Mucosa of rectum (tissue), 2 donors: ENCODE measurements around the gene IFIT2.

Experiments
- H3K27ac ChIP-seq, 2 donors: one replicate each; pipeline ENCODE4 v1.7.0; 2013; ENCODE audit warnings: inconsistent platforms in 2 of 2, low read depth in 2 of 2, low read length in 2 of 2
- H3K27me3 ChIP-seq, 2 donors: one replicate each; pipeline ENCODE4 v1.7.0; 2013; ENCODE audit warnings: low read length in 2 of 2; ENCODE audit not compliant: control insufficient read depth in 2 of 2, insufficient read depth in 2 of 2
- H3K36me3 ChIP-seq, 2 donors: one replicate each; pipeline ENCODE4 v1.7.0; 2013; ENCODE audit warnings: low read length in 2 of 2; ENCODE audit not compliant: control insufficient read depth in 2 of 2, insufficient read depth in 2 of 2
- H3K4me1 ChIP-seq, 2 donors: one replicate each; pipeline ENCODE4 v1.7.0; 2013; ENCODE audit warnings: low read length in 2 of 2, mild to moderate bottlenecking in 1 of 2; ENCODE audit not compliant: control insufficient read depth in 2 of 2, insufficient read depth in 2 of 2
- H3K4me3 ChIP-seq, 2 donors: one replicate each; pipeline ENCODE4 v1.7.0; 2013; ENCODE audit warnings: low read length in 2 of 2
- H3K9ac ChIP-seq, 2 donors: one replicate each; pipeline ENCODE4 v1.7.0; 2013; ENCODE audit warnings: low read length in 2 of 2, low read depth in 1 of 2, mild to moderate bottlenecking in 1 of 2
- H3K9me3 ChIP-seq, 2 donors: one replicate each; pipeline ENCODE4 v1.7.0; 2013; ENCODE audit warnings: low read length in 2 of 2; ENCODE audit not compliant: control insufficient read depth in 2 of 2
- donor health status: healthy.
- donor health status: Normal muscosa, but diverticular disease.

IFIT2 gene

GRCh38 chr10:89336241-89336640 lies 34.4 kb downstream of the IFIT2 start:
- Histone ChIP-seq H3K36me3 (peaks cover 9 to 11% of the 10 kb centered on the region in 2 donors), H3K4me3 (no peak overlapping the region), H3K9me3 (no peaks in the 10 kb centered on the region), H3K27ac (no peak overlapping the region), H3K4me1 (peaks cover 9 to 13% of the 10 kb centered on the region in 2 donors), H3K27me3 (no peaks in the 10 kb centered on the region), H3K9ac (no peak overlapping the region)

- Histone ChIP-seq H3K36me3 (peaks cover 9 to 11% of the 10 kb centered on the region in 2 donors), H3K27me3 (no peaks in the 10 kb centered on the region), H3K27ac (no peak overlapping the region), H3K4me3 (no peak overlapping the region), H3K9me3 (no peaks in the 10 kb centered on the region), H3K9ac (no peak overlapping the region), H3K4me1 (peaks cover 7 to 13% of the 10 kb centered on the region in 2 donors)
These were observed 35.6 kb downstream of the IFIT2 start for GRCh38 chr10:89337484-89337883.

- Histone ChIP-seq H3K36me3 (peaks cover 9 to 11% of the 10 kb centered on the region in 2 donors), H3K4me1 (peaks cover 0 to 5% of the 10 kb centered on the region in 2 donors), H3K9ac (no peak overlapping the region), H3K27ac (no peak overlapping the region), H3K4me3 (no peak overlapping the region), H3K27me3 (no peaks in the 10 kb centered on the region), H3K9me3 (no peaks in the 10 kb centered on the region)
These were observed 36.9 kb downstream of the IFIT2 start for GRCh38 chr10:89338713-89339112.

- H3K4me3 ChIP-seq = no peak overlapping the region
- no peak overlapping the region for H3K27ac ChIP-seq
These were observed 38.0 kb downstream of the IFIT2 start for GRCh38 chr10:89339875-89340274.

GRCh38 chr10:89341649-89342048 lies 39.8 kb downstream of the IFIT2 start:
- peaks cover 9 to 11% of the 10 kb centered on the region in 2 donors for H3K36me3 ChIP-seq
- H3K27me3 ChIP-seq = no peaks in the 10 kb centered on the region
- H3K9me3 ChIP-seq = no peaks in the 10 kb centered on the region
- H3K9ac ChIP-seq = no peak overlapping the region
- H3K4me1 ChIP-seq = peaks cover 0 to 8% of the 10 kb centered on the region in 2 donors
- no peak overlapping the region for H3K27ac ChIP-seq
- H3K4me3 ChIP-seq = no peak overlapping the region

More at GRCh38 chr10:89339875-89340274, 38.0 kb downstream of the IFIT2 start:
- Histone ChIP-seq H3K4me1 (no peaks in the 10 kb centered on the region), H3K9me3 (no peaks in the 10 kb centered on the region), H3K9ac (no peak overlapping the region), H3K27me3 (no peaks in the 10 kb centered on the region), H3K36me3 (peaks cover 9 to 11% of the 10 kb centered on the region in 2 donors)

GRCh38 chr10:89342206-89342958 lies 40.5 kb downstream of the IFIT2 start:
- no peaks in the 10 kb centered on the region for H3K9me3 ChIP-seq
- H3K4me3 ChIP-seq = no peak overlapping the region
- H3K27me3 ChIP-seq = no peaks in the 10 kb centered on the region
- no peak overlapping the region for H3K9ac ChIP-seq
- no peak overlapping the region for H3K27ac ChIP-seq
- peaks cover 9 to 11% of the 10 kb centered on the region in 2 donors for H3K36me3 ChIP-seq
- H3K4me1 ChIP-seq = peaks cover 0 to 9% of the 10 kb centered on the region in 2 donors

GRCh38 chr10:89343089-89343767 lies 41.4 kb downstream of the IFIT2 start:
- H3K27ac ChIP-seq = no peak overlapping the region
- H3K9me3 ChIP-seq = no peaks in the 10 kb centered on the region
- H3K4me1 ChIP-seq = peaks cover 0 to 9% of the 10 kb centered on the region in 2 donors
- no peak overlapping the region for H3K9ac ChIP-seq
- H3K4me3 ChIP-seq = no peak overlapping the region
- no peaks in the 10 kb centered on the region for H3K27me3 ChIP-seq
- peaks cover 6 to 11% of the 10 kb centered on the region in 2 donors for H3K36me3 ChIP-seq

GRCh38 chr10:89344156-89344555 lies 42.3 kb downstream of the IFIT2 start:
- H3K36me3 ChIP-seq = peaks cover 5 to 6% of the 10 kb centered on the region in 2 donors
- no peak overlapping the region for H3K9ac ChIP-seq
- H3K27ac ChIP-seq = no peak overlapping the region
- H3K9me3 ChIP-seq = no peaks in the 10 kb centered on the region
- H3K4me1 ChIP-seq = peaks cover 0 to 9% of the 10 kb centered on the region in 2 donors
- H3K4me3 ChIP-seq = no peak overlapping the region
- H3K27me3 ChIP-seq = no peaks in the 10 kb centered on the region

- Histone ChIP-seq H3K9ac (no peak overlapping the region), H3K27ac (no peak overlapping the region), H3K27me3 (no peaks in the 10 kb centered on the region), H3K9me3 (no peaks in the 10 kb centered on the region), H3K4me1 (peaks cover 1 to 12% of the 10 kb centered on the region in 2 donors), H3K36me3 (no peaks in the 10 kb centered on the region), H3K4me3 (no peak overlapping the region)
These were observed 43.6 kb downstream of the IFIT2 start for GRCh38 chr10:89345367-89346000.
